ENCODE measurements around the gene ZNF587B. TPM values are rescaled to one million over a fixed set of nuclear protein-coding genes. Genes with fewer than 3 reads are reported as not detected.
"Not testable (repeated sequence)": the region's sequence is repeated elsewhere in the genome, so short reads cannot be mapped to it uniquely, and the experiment has no call there.

Gene ZNF587B
- total and polyA plus RNA-seq, 2 donors = 9.1 to 12.4 TPM

GRCh38 chr19:57803594-57804325, 26.3 kb upstream of the ZNF587B start:
- DNase-seq (ENCODE audit: low read depth in 6 of 9, low spot score in 9 of 9) = peak in 5 of 9 donors; percentile 10 to 56 (median 26)
- WGBS = 15% methylated on average over 19 of the region's 19 CpGs
- Histone ChIP-seq H3K9me3 (ENCODE audit: control insufficient read depth in 2 of 2, insufficient read depth in 1 of 2, low read length in 1 of 2) (no peaks in the 10 kb centered on the region), H3K27ac (ENCODE audit: low read depth in 1 of 2, low read length in 1 of 2) (peak overlapping the region; percentile 15 to 55), H3K27me3 (ENCODE audit: control insufficient read depth in 2 of 2, insufficient read depth in 1 of 2, low read length in 1 of 2) (no peaks in the 10 kb centered on the region), H3K4me3 (ENCODE audit: low read length in 2 of 2) (peak overlapping the region; percentile 52 to 54), H3K4me1 (ENCODE audit: control insufficient read depth in 2 of 2, insufficient read depth in 2 of 2, low read length in 2 of 2) (peaks cover 2 to 13% of the 10 kb centered on the region in 2 donors), H3K36me3 (ENCODE audit: control insufficient read depth in 2 of 2, insufficient read depth in 2 of 2, low read length in 1 of 2) (peaks cover 13 to 16% of the 10 kb centered on the region in 2 donors)

- whole genome bisulfite sequencing = 98% methylated on average over 2 of the region's 2 CpGs
- H3K4me1 ChIP-seq (ENCODE audit: control insufficient read depth in 2 of 2, insufficient read depth in 2 of 2, low read length in 2 of 2) = peaks cover 2 to 20% of the 10 kb centered on the region in 2 donors
- H3K27me3 ChIP-seq (ENCODE audit: control insufficient read depth in 2 of 2, insufficient read depth in 1 of 2, low read length in 1 of 2) = no peaks in the 10 kb centered on the region
- H3K9me3 ChIP-seq (ENCODE audit: control insufficient read depth in 2 of 2, insufficient read depth in 1 of 2, low read length in 1 of 2) = no peaks in the 10 kb centered on the region
- H3K4me3 ChIP-seq (ENCODE audit: low read length in 2 of 2) = no peak overlapping the region
- peaks cover 19 to 24% of the 10 kb centered on the region in 2 donors for H3K36me3 ChIP-seq (ENCODE audit: control insufficient read depth in 2 of 2, insufficient read depth in 2 of 2, low read length in 1 of 2)
- H3K27ac ChIP-seq (ENCODE audit: low read depth in 1 of 2, low read length in 1 of 2) = no peak overlapping the region
- DNase-seq (ENCODE audit: low read depth in 6 of 9, low spot score in 9 of 9) = no peak
These were observed 22.6 kb upstream of the ZNF587B start for GRCh38 chr19:57807541-57807940.

GRCh38 chr19:57810410-57811295, 19.4 kb upstream of the ZNF587B start:
- peaks cover 16 to 23% of the 10 kb centered on the region in 2 donors for H3K36me3 ChIP-seq (ENCODE audit: control insufficient read depth in 2 of 2, insufficient read depth in 2 of 2, low read length in 1 of 2)
- not testable (repeated sequence) for H3K9me3 ChIP-seq (ENCODE audit: control insufficient read depth in 2 of 2, insufficient read depth in 1 of 2, low read length in 1 of 2); H3K4me3 ChIP-seq (ENCODE audit: low read length in 2 of 2); DNase-seq (ENCODE audit: low read depth in 6 of 9, low spot score in 9 of 9); H3K27ac ChIP-seq (ENCODE audit: low read depth in 1 of 2, low read length in 1 of 2); H3K27me3 ChIP-seq (ENCODE audit: control insufficient read depth in 2 of 2, insufficient read depth in 1 of 2, low read length in 1 of 2)
- H3K4me1 ChIP-seq (ENCODE audit: control insufficient read depth in 2 of 2, insufficient read depth in 2 of 2, low read length in 2 of 2) = peaks cover 10 to 23% of the 10 kb centered on the region in 2 donors
- 97% methylated on average over 17 of the region's 17 CpGs for WGBS

- peak overlapping the region; percentile 68 to 70 for H3K27ac ChIP-seq (ENCODE audit: low read depth in 1 of 2, low read length in 1 of 2)
- peak in 4 of 9 donors; percentile 27 to 64 (median 38) for DNase-seq (ENCODE audit: low read depth in 6 of 9, low spot score in 9 of 9)
- H3K36me3 ChIP-seq (ENCODE audit: control insufficient read depth in 2 of 2, insufficient read depth in 2 of 2, low read length in 1 of 2) = peaks cover 14 to 19% of the 10 kb centered on the region in 2 donors
- no peaks in the 10 kb centered on the region for H3K27me3 ChIP-seq (ENCODE audit: control insufficient read depth in 2 of 2, insufficient read depth in 1 of 2, low read length in 1 of 2)
- H3K9me3 ChIP-seq (ENCODE audit: control insufficient read depth in 2 of 2, insufficient read depth in 1 of 2, low read length in 1 of 2) = no peaks in the 10 kb centered on the region
- peaks cover 10 to 23% of the 10 kb centered on the region in 2 donors for H3K4me1 ChIP-seq (ENCODE audit: control insufficient read depth in 2 of 2, insufficient read depth in 2 of 2, low read length in 2 of 2)
- WGBS = 72% methylated on average over 3 of the region's 3 CpGs
- H3K4me3 ChIP-seq (ENCODE audit: low read length in 2 of 2) = no peak overlapping the region
These were observed 17.9 kb upstream of the ZNF587B start for GRCh38 chr19:57812226-57812625.

GRCh38 chr19:57812975-57813820, 16.9 kb upstream of the ZNF587B start:
- not testable (repeated sequence) for DNase-seq (ENCODE audit: low read depth in 6 of 9, low spot score in 9 of 9); H3K4me3 ChIP-seq (ENCODE audit: low read length in 2 of 2); H3K9me3 ChIP-seq (ENCODE audit: control insufficient read depth in 2 of 2, insufficient read depth in 1 of 2, low read length in 1 of 2); H3K27me3 ChIP-seq (ENCODE audit: control insufficient read depth in 2 of 2, insufficient read depth in 1 of 2, low read length in 1 of 2)
- Histone ChIP-seq H3K4me1 (ENCODE audit: control insufficient read depth in 2 of 2, insufficient read depth in 2 of 2, low read length in 2 of 2) (peaks cover 10 to 23% of the 10 kb centered on the region in 2 donors), H3K36me3 (ENCODE audit: control insufficient read depth in 2 of 2, insufficient read depth in 2 of 2, low read length in 1 of 2) (peaks cover 10 to 12% of the 10 kb centered on the region in 2 donors), H3K27ac (ENCODE audit: low read depth in 1 of 2, low read length in 1 of 2) (peak overlapping the region; percentile 68 to 70)
- 81% methylated on average over 13 of the region's 13 CpGs for WGBS

GRCh38 chr19:57813919-57814504, 16.1 kb upstream of the ZNF587B start:
- Histone ChIP-seq H3K27me3 (ENCODE audit: control insufficient read depth in 2 of 2, insufficient read depth in 1 of 2, low read length in 1 of 2) (no peaks in the 10 kb centered on the region), H3K4me3 (ENCODE audit: low read length in 2 of 2) (peak overlapping the region; percentile 88 to 91), H3K9me3 (ENCODE audit: control insufficient read depth in 2 of 2, insufficient read depth in 1 of 2, low read length in 1 of 2) (no peaks in the 10 kb centered on the region), H3K27ac (ENCODE audit: low read depth in 1 of 2, low read length in 1 of 2) (no peak overlapping the region), H3K36me3 (ENCODE audit: control insufficient read depth in 2 of 2, insufficient read depth in 2 of 2, low read length in 1 of 2) (peaks cover 6 to 8% of the 10 kb centered on the region in 2 donors), H3K4me1 (ENCODE audit: control insufficient read depth in 2 of 2, insufficient read depth in 2 of 2, low read length in 2 of 2) (peaks cover 14 to 23% of the 10 kb centered on the region in 2 donors)
- DNase-seq (ENCODE audit: low read depth in 6 of 9, low spot score in 9 of 9) = no peak
- WGBS = 39% methylated on average over 12 of the region's 13 CpGs

GRCh38 chr19:57814505-57815246, 15.4 kb upstream of the ZNF587B start, which contains the start of gene ZNF552:
Gene ZNF552, minus strand, starts transcription at chr19:57814913. Its CDS starts 170 bp downstream, at chr19:57814743.
- peaks cover 14 to 23% of the 10 kb centered on the region in 2 donors for H3K4me1 ChIP-seq (ENCODE audit: control insufficient read depth in 2 of 2, insufficient read depth in 2 of 2, low read length in 2 of 2)

More at GRCh38 chr19:57814505-57815246, 15.4 kb upstream of the ZNF587B start, which contains the start of gene ZNF552:
- Histone ChIP-seq H3K36me3 (ENCODE audit: control insufficient read depth in 2 of 2, insufficient read depth in 2 of 2, low read length in 1 of 2) (peaks cover 3 to 6% of the 10 kb centered on the region in 2 donors), H3K4me3 (ENCODE audit: low read length in 2 of 2) (peak within 1 kb of the TSS; percentile 88 to 91), H3K9me3 (ENCODE audit: control insufficient read depth in 2 of 2, insufficient read depth in 1 of 2, low read length in 1 of 2) (no peaks in the 10 kb centered on the region), H3K27me3 (ENCODE audit: control insufficient read depth in 2 of 2, insufficient read depth in 1 of 2, low read length in 1 of 2) (no peaks in the 10 kb centered on the region), H3K27ac (ENCODE audit: low read depth in 1 of 2, low read length in 1 of 2) (peak within 1 kb of the TSS; percentile 72 to 84)
- DNase-seq (ENCODE audit: low read depth in 6 of 9, low spot score in 9 of 9) = peak; percentile 61 to 92 (median 84)
- WGBS = 1% methylated on average over 50 of the region's 50 CpGs

All from thymus (tissue), 11 donors.